ENCODE measurements around the gene HMOX2. TPM values are rescaled to one million over a fixed set of nuclear protein-coding genes. Genes with fewer than 3 reads are reported as not detected.

The HMOX2 gene
- total and polyA plus RNA-seq, 7 donors, result 20.8 to 49.0 (median 23.3) TPM

Other genes with a start within 250 kb of the HMOX2 start
- gene SRL, start 234.3 kb upstream of the HMOX2 start, total RNA-seq, result 100 to 1,000 TPM; 305 to 552 (median 476) TPM
- 100 to 1,000 TPM; 196 to 276 (median 206) TPM for gene SRL, start 234.3 kb upstream of the HMOX2 start, polyA plus RNA-seq
- 1 to 10 TPM; 3.8 to 5.7 (median 4.5) TPM for gene TFAP4, start 203.4 kb upstream of the HMOX2 start, total RNA-seq
- gene TFAP4, start 203.4 kb upstream of the HMOX2 start, polyA plus RNA-seq, result 1 to 10 TPM; 3.0 to 8.2 (median 7.0) TPM
- 1 to 10 TPM; 1.7 to 3.3 (median 2.4) TPM for gene GLIS2, start 160.3 kb upstream of the HMOX2 start, total RNA-seq
- gene GLIS2, start 160.3 kb upstream of the HMOX2 start, polyA plus RNA-seq, result 1 to 10 TPM in 2 of 3 donors, under 1 TPM in 1; 0.96 to 1.3 (median 1.0) TPM
- 10 to 100 TPM; 60.5 to 84.2 (median 70.7) TPM for gene PAM16, start 125.1 kb upstream of the HMOX2 start, total RNA-seq
- gene PAM16, start 125.1 kb upstream of the HMOX2 start, polyA plus RNA-seq, result 100 to 1,000 TPM; 144 to 163 (median 160) TPM
- gene VASN, start 104.5 kb upstream of the HMOX2 start, total RNA-seq, result 1 to 10 TPM; 3.0 to 3.6 (median 3.4) TPM
- gene VASN, start 104.5 kb upstream of the HMOX2 start, polyA plus RNA-seq, result 1 to 10 TPM; 2.0 to 3.8 (median 3.3) TPM
- 1 to 10 TPM; 5.2 to 7.9 (median 7.2) TPM for gene CORO7, start 59.8 kb upstream of the HMOX2 start, total RNA-seq
- 1 to 10 TPM; 3.4 to 5.8 (median 3.9) TPM for gene CORO7, start 59.8 kb upstream of the HMOX2 start, polyA plus RNA-seq
- gene DNAJA3, start 50.5 kb upstream of the HMOX2 start, total RNA-seq, result 100 to 1,000 TPM in 1 of 4 donors, 10 to 100 TPM in 3; 77.4 to 110 (median 80.5) TPM
- 100 to 1,000 TPM in 1 of 3 donors, 10 to 100 TPM in 2; 68.0 to 104 (median 95.9) TPM for gene DNAJA3, start 50.5 kb upstream of the HMOX2 start, polyA plus RNA-seq
- 1 to 10 TPM; 2.5 to 5.5 (median 3.9) TPM for gene NMRAL1, start 1.8 kb upstream of the HMOX2 start, total RNA-seq
- gene NMRAL1, start 1.8 kb upstream of the HMOX2 start, polyA plus RNA-seq, result 1 to 10 TPM; 4.0 to 5.1 (median 4.2) TPM
- gene CDIP1, start 62.4 kb downstream of the HMOX2 start, total RNA-seq, result 10 to 100 TPM; 29.1 to 51.8 (median 34.9) TPM
- gene CDIP1, start 62.4 kb downstream of the HMOX2 start, polyA plus RNA-seq, result 10 to 100 TPM; 18.7 to 33.6 (median 22.3) TPM
- gene C16orf96, start 79.9 kb downstream of the HMOX2 start, total RNA-seq, result under 1 TPM in 3 of 4 donors, not detected in 1; 0.04 to 0.32 (median 0.07) TPM
- gene C16orf96, start 79.9 kb downstream of the HMOX2 start, polyA plus RNA-seq, result under 1 TPM in 1 of 3 donors, not detected in 2; 0.05 TPM
- gene UBALD1, start 138.5 kb downstream of the HMOX2 start, total RNA-seq, result 10 to 100 TPM; 23.0 to 47.5 (median 37.5) TPM
- 10 to 100 TPM; 13.6 to 40.2 (median 28.3) TPM for gene UBALD1, start 138.5 kb downstream of the HMOX2 start, polyA plus RNA-seq
- gene MGRN1, start 148.4 kb downstream of the HMOX2 start, total RNA-seq, result 10 to 100 TPM; 44.2 to 63.1 (median 59.4) TPM
- gene MGRN1, start 148.4 kb downstream of the HMOX2 start, polyA plus RNA-seq, result 10 to 100 TPM; 20.2 to 36.3 (median 24.6) TPM
- gene NUDT16L1, start 217.2 kb downstream of the HMOX2 start, total RNA-seq, result 10 to 100 TPM in 1 of 4 donors, 1 to 10 TPM in 3; 6.3 to 20.2 (median 8.4) TPM
- 1 to 10 TPM; 6.6 to 9.7 (median 7.4) TPM for gene NUDT16L1, start 217.2 kb downstream of the HMOX2 start, polyA plus RNA-seq

All from psoas muscle (tissue), 7 donors.